SU-DHL-6 (cell line): ENCODE results near the gene TGOLN2.

ENCODE experiments used
- EZH2phosphoT487 ChIP-seq: fragments of 200-600 bp; sonication (generic), shearing (Covaris generic); conservative IDR thresholded peaks from 2 replicates; pipeline ENCODE4 v1.6.1; 2018; ENCODE audit warnings: mild to moderate bottlenecking, antibody characterized with exemption, low read length, moderate library complexity, mixed read lengths
- TF ChIP-seq, protein P1 (sequence below): fragments of 200-600 bp; sonication (generic); IDR thresholded peaks from one replicate; pipeline ENCODE4 v1.5.1; 2017; ENCODE audit warnings: antibody characterized with exemption, mild to moderate bottlenecking, low read length, moderate library complexity; ENCODE audit not compliant: insufficient read depth, poor library complexity, severe bottlenecking

DNA sequence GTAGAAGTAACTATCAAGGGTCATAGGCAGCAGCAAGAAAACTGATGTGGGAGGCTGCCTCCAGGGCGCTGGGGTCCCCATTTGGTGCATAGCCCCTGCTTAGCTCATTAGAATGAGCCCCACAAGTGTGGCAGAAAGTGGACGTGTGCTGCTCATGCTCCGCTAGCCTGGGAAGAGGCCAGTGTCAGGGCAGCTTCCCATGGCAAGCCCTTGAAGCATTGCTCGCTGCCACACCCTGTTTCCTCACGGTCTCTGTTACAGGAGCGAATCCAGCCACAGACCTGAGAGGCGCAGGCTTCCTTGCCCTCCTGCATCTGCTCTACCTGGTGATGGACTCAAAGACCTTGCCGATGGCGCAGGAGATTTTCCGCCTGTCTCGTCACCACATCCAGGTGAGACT, 49.3 kb upstream of the TGOLN2 start:
- no peak for TF ChIP-seq EZH2phosphoT487
- TF ChIP-seq, protein P1, sequence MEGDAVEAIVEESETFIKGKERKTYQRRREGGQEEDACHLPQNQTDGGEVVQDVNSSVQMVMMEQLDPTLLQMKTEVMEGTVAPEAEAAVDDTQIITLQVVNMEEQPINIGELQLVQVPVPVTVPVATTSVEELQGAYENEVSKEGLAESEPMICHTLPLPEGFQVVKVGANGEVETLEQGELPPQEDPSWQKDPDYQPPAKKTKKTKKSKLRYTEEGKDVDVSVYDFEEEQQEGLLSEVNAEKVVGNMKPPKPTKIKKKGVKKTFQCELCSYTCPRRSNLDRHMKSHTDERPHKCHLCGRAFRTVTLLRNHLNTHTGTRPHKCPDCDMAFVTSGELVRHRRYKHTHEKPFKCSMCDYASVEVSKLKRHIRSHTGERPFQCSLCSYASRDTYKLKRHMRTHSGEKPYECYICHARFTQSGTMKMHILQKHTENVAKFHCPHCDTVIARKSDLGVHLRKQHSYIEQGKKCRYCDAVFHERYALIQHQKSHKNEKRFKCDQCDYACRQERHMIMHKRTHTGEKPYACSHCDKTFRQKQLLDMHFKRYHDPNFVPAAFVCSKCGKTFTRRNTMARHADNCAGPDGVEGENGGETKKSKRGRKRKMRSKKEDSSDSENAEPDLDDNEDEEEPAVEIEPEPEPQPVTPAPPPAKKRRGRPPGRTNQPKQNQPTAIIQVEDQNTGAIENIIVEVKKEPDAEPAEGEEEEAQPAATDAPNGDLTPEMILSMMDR, result no peak
